Psoas muscle (tissue), 8 donors: Measurements from ENCODE around the gene CASQ1. TPM values are rescaled to one million over a fixed set of nuclear protein-coding genes. Genes with fewer than 3 reads are reported as not detected.

Source experiments
- ATAC-seq, 4 donors: fragments of 200-7000 bp; cut with Tn5 transposase; one replicate each; pipeline ENCODE4 v1.9.1; 2020; ENCODE audit warnings: moderate library complexity in 3 of 4, mild to moderate bottlenecking in 2 of 4
- DNase-seq, 2 donors: peaks; one replicate each; pipeline ENCODE4 v3.0.0-alpha.2; 2020
- H3K27ac ChIP-seq: fragments of 200-600 bp; one replicate; pipeline ENCODE4 v1.8.0; 2022
- H3K27me3 ChIP-seq, 3 donors: fragments of 200-600 bp in 1 of 3; one replicate each; pipeline versions ENCODE4 v1.6.1 to v1.8.0; 2013 to 2022; ENCODE audit warnings: low read length in 2 of 3, mild to moderate bottlenecking in 2 of 3, moderate library complexity in 1 of 3; ENCODE audit not compliant: insufficient read depth in 3 of 3
- H3K36me3 ChIP-seq, 2 donors: fragments of 200-600 bp in 1 of 2; one replicate each; pipeline versions ENCODE4 v1.6.1 to v1.8.0; 2013 to 2022; ENCODE audit warnings: low read depth in 1 of 2, mild to moderate bottlenecking in 1 of 2, moderate library complexity in 1 of 2; ENCODE audit not compliant: insufficient read depth in 1 of 2
- H3K4me1 ChIP-seq: fragments of 200-600 bp; one replicate; pipeline ENCODE4 v1.8.0; 2022
- H3K4me3 ChIP-seq: fragments of 200-600 bp; one replicate; pipeline ENCODE4 v1.8.0; 2022; ENCODE audit warnings: mild to moderate bottlenecking
- H3K9me3 ChIP-seq: fragments of 200-600 bp; one replicate; pipeline ENCODE4 v1.8.0; 2022
- CTCF ChIP-seq: fragments of 200-600 bp; IDR thresholded peaks from one replicate; pipeline ENCODE4 v1.8.0; 2022; ENCODE audit warnings: antibody characterized with exemption
- WGBS, 3 donors: extraction: QIAGEN DNeasy Blood & Tissue Kit; methylation state at CpG; one replicate each; pipeline versions ENCODE4 v1.1.6 to v1.1.7; 2013; 5-methylcytosine and 5-hydroxymethylcytosine counted together
- intact Hi-C, 2 donors: fragments of 100-400 bp; cut with DNase I; formaldehyde crosslinking; loops; one replicate each; pipeline versions ENCODE4 v1.11.0 to v1.14.2; 2022
- polyA plus RNA-seq, 3 donors: library from polyadenylated mRNA; stranded (reverse); fragments of 200-250 nt; gene quantifications; one replicate each; pipeline ENCODE4 v1.2.3, GENCODE V29; 2013
- total RNA-seq, 4 donors: library from RNA; stranded (reverse); fragmentation: NEBNext Ultra II Directional in 2 of 4; extraction: Animal tissue kit (Norgen Biotek cat#: 25700) in 2 of 4; gene quantifications; one replicate each; pipeline versions ENCODE4 v1.2.1 to v1.2.4, GENCODE V29; 2021 to 2023
- donor health status: healthy with polysubstance abuse.
- donor health status: DM: no; HTN: no; CAD: no; lungs with moderate emphysema.
- donor health status: Bipolar disorder and iron deficiency.
- donor health status: healthy.
- donor health status: DM: yes; HTN: yes; CAD: no.
- donor health status: DM: no; HTN: no; CAD: no.
- donor health status: DM: no; HTN: no; CAD: no.
- donor health status: DM: yes; HTN: yes; CAD: no.

CASQ1 gene
- total and polyA plus RNA-seq, 7 donors: 171 to 903 (median 412) TPM

- Histone ChIP-seq H3K9me3 (no peaks in the 10 kb centered on the region), H3K4me3 (no peak overlapping the region), H3K27ac (no peak overlapping the region), H3K27me3 (no peaks in the 10 kb centered on the region), H3K4me1 (no peaks in the 10 kb centered on the region), H3K36me3 (no peaks in the 10 kb centered on the region)
- whole genome bisulfite sequencing, 3 donors: 85 to 93% (median 89%) methylated on average over 12 of the region's 12 CpGs
- intact Hi-C loops: no loop called here
- no peak for ATAC-seq
- TF ChIP-seq CTCF: no peak
- DNase-seq: no peak
Observed at GRCh38 chr1:160166166-160166868, 24.1 kb upstream of the CASQ1 start.

GRCh38 chr1:160167056-160167455 lies 23.3 kb upstream of the CASQ1 start:
- no peaks in the 10 kb centered on the region for H3K9me3 ChIP-seq
- H3K27ac ChIP-seq: no peak overlapping the region
- ATAC-seq (no peak), DNase-seq (no peak)
- H3K4me1 ChIP-seq: no peaks in the 10 kb centered on the region
- intact Hi-C loops: no loop called here
- 79 to 92% (median 88%) methylated on average over 4 of the region's 4 CpGs for WGBS, 3 donors
- H3K4me3 ChIP-seq: no peak overlapping the region
- TF ChIP-seq CTCF: no peak
- no peaks in the 10 kb centered on the region for H3K36me3 ChIP-seq
- H3K27me3 ChIP-seq: no peaks in the 10 kb centered on the region

- TF ChIP-seq CTCF: no peak
- no peaks in the 10 kb centered on the region for H3K4me1 ChIP-seq
- 62 to 81% (median 74%) methylated on average over 6 of the region's 6 CpGs for WGBS, 3 donors
- no peak for DNase-seq
- no peak overlapping the region for H3K4me3 ChIP-seq
- intact Hi-C loops: no loop called here
- ATAC-seq: peak in 2 of 4 donors; percentile 17 to 22
- H3K27ac ChIP-seq: no peak overlapping the region
- H3K9me3 ChIP-seq: no peaks in the 10 kb centered on the region
- no peaks in the 10 kb centered on the region for H3K27me3 ChIP-seq
- H3K36me3 ChIP-seq: no peaks in the 10 kb centered on the region
Observed at GRCh38 chr1:160167580-160167979, 22.8 kb upstream of the CASQ1 start.

DNA sequence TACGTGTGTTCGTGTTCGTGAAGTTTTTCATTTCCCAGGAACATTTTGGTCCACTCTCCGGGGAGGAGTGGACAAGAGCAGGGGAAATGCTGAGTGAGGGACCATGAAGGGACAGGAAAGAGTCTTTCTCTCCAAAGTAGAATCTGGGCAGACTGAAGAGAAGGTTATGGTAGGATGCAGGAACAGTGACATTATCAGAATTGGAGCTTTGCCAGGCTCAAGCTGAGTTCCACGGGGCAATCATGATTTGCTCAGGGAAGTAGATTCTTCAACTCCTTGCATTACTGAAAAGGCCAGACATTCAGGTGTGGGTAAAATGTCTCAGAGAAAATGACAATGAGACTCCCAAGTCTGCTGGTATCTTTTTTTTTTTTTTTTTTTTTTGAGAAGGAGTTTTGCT lies 22.4 kb upstream of the CASQ1 start:
- DNase-seq: no peak
- no peak for TF ChIP-seq CTCF
- no peak overlapping the region for H3K4me3 ChIP-seq
- intact Hi-C loops: no loop called here
- H3K27me3 ChIP-seq: no peaks in the 10 kb centered on the region
- WGBS, 3 donors: 38 to 42% (median 39%) methylated on average over 5 of the region's 5 CpGs
- no peaks in the 10 kb centered on the region for H3K4me1 ChIP-seq
- peak overlapping the region; percentile 71 for H3K27ac ChIP-seq
- H3K9me3 ChIP-seq: no peaks in the 10 kb centered on the region
- H3K36me3 ChIP-seq: no peaks in the 10 kb centered on the region
- no peak for ATAC-seq
